Measurements from ENCODE around the gene BMP7.
"Not testable (repeated sequence)": the region's sequence is repeated elsewhere in the genome, so short reads cannot be mapped to it uniquely, and the experiment has no call there.

BMP7 gene

DNA sequence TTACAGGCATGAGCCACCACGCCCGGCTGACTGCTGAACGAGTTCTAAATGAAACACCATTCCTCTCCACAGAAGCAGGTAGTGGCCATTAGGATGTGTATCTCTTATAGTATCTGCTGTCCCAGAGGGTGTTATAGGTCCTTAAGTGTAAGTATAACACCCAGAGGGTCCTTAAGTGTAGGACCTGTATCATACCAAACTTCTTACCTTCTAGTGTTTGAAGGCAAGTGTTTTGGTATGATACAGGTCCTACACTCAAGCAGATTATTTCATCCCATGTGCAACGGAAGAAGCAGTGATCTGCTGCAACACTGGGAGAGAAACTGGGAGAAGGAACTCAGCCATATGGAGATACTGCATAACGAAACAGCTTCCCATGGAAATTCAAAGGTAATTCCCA, 17.4 kb downstream of the BMP7 start:
- no peak for DNase-seq (ENCODE audit: low spot score)

DNA sequence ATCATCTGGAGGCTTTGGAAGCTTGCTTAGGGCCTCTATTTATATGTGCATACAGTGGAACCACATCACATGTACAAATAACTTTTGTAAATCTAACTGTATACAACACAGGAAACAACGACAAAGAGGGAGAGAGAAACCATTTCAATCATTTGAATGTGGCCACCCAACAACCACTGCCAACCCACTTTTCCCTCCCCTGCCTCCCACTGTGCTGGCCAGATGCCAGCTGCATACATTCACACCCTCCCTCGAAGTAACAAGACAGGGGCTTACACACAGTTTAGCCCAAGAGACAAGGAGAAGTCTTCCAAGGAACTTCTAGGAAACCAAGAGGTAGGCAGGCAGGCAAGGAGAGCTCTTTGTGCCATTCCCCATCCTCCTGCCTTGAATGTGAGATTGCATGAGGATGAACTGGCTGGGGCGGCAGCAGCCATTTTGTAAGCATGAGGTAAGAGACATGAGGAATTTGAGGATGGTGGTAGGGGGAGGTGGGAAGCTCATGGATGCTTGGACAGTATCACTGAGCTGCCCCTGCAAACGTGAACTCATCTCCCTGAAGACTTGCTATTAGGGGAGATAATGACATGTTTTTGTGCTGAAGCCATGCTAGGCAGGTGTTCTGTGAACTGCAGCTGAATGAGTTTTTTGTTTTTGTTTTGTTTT, 18.2 kb downstream of the BMP7 start:
- no peak for DNase-seq (ENCODE audit: low spot score)

DNA sequence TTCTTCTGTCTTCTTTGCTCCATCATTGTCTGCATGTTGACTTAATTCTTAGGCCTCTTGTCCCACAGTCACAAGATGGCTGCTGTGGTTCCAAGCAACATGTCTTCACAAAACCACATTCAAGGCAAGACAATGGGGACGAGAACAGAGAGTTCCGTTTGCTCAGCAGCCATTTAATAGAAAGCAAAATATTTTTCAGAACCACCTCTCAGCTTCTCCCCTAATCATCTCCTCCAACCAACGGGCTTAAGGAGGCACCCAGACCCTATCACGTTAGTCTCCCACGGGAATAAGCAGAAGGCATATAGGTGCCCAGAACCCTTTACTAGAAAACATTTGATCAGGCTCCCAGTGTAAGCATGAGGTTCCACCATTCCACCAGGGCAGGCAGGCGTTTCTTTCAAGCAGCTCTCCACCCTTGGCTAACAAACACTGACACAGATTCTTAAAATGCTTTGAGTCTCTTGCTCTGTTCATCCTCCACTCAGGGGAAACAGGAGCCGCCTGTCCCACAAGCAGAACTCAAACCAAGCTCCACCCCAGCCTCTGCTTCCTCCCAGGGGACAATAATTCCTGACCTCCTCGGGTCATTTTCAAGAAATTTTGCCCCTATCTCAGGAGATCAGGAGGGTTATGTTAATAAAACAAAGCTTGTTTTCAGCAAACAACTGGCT, 19.0 kb downstream of the BMP7 start:
- no peak for DNase-seq (ENCODE audit: low spot score)

DNA sequence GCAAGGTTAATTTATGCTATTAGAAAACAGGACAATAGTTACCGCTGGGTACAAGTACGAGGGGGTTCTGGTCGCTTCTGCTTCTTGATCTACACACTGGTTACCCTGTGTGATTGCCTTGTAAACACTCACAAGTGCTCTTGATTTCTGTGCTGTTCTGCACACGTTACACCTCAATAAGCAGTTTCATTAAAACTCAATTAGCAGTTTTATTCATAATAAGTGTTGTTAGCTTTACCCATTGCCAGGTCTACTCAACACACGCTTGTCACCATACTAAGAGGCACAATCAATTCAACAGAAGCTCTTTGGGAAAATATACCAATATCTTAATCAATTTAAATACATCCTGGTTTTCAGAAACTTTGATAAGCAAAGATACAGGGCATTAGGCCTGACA, 20.4 kb downstream of the BMP7 start:
- no peak for DNase-seq (ENCODE audit: low spot score)

- DNase-seq (ENCODE audit: low spot score), result no peak
These were observed 21.7 kb downstream of the BMP7 start for GRCh38 chr20:57244627-57245214.

DNA sequence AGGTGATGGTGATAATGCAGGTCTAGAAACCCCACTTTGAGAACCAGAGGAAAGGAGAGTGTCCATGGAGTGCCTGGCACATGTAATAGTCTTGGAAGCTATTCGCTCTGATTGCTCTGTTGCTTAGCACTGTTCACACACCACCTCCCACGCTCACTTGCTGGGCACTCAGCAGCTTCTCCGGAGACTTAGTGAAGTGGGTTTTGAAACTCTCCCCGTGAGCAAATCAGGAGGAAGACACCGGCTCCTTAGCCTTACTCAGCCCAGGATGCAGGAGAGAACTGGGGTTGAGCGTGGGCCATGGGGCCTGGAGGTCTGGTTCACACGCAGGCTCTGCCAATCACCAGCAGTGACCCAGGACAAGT, 22.2 kb downstream of the BMP7 start:
- DNase-seq (ENCODE audit: low spot score), result no peak

DNA sequence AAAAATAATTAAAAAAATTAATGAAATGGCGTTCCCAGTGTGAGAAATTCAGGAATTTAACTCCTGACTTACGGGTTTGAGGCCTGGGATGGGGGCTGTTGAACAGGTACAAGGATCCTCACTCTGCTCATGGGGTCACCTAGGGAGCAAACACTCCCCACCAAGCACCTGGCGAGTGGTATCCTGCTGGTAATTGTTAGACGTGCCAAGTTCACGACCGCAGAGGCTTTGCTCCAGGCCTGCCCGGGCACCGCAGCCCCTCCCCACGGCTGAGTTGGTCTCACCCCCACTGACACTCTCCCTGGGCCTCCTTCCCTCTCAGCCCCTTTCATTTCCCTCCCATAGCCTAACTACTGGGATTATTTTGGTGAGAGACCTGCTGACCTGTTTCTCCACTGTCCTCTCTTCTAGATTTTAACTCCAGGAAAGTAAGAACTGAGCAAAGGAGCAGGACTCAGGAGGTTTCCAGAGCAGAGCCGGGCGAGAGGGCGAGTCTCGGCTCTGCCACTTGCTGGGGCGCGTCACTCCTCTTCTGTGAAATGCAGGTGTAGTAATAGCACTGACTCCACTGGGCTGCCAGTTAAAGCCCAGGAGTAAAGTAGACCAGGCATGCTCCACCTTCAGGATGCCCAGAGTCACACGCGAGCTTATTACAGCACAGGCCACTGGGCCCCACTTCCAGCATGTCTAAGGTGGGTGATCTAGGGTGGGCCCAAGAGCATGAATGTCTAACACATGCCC, 22.8 kb downstream of the BMP7 start:
- no peak for DNase-seq (ENCODE audit: low spot score)

DNA sequence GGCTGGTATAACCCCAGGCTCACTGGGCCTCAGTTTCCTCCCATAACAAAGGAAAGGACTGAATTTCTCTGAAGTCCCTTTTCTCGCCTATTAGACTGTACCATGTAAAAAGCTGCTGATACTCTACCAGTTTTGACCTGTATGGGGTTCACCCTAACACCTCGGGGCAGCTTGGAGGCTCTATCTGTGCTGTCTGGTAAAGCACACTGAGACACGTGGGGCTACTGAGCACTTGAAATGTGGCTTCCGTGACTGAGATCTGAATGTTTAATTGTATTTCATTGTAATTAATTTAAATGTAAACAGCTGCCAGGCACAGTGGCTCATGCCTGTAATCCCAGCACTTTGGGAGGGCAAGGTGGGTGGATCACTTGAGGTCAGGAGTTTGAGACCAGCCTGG, 24.0 kb downstream of the BMP7 start:
- no peak for DNase-seq (ENCODE audit: low spot score)

DNA sequence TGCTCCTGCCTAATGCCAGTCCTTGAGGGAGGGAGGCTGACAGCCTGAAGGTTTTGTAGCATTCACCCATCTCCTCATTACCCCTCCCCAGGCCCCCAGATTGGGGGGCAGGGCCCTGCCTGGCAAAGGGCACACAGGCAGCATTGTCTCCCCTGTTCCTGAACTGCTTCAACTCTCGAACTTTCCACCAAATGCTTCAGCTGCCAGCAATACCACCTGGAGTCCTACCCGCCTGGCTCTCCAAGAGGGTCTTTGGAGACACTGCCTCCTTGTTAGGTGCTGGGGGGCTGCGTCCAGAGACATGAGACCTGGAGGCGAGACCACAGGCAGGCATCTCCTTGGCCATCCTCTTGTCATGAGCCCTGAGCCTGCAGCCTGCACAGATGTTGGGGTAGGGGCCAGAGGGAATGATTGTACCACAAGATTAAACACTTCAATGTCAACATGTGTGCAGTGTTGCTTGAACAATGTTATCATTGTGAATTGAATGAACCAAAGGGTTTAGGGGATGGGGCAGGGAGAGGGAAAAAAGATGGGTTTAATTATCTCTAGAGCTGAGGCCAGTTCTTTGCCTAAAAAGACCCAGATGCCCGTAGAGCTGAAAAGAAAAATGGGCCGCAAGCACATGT, 25.0 kb downstream of the BMP7 start:
- no peak for DNase-seq (ENCODE audit: low spot score)

DNA sequence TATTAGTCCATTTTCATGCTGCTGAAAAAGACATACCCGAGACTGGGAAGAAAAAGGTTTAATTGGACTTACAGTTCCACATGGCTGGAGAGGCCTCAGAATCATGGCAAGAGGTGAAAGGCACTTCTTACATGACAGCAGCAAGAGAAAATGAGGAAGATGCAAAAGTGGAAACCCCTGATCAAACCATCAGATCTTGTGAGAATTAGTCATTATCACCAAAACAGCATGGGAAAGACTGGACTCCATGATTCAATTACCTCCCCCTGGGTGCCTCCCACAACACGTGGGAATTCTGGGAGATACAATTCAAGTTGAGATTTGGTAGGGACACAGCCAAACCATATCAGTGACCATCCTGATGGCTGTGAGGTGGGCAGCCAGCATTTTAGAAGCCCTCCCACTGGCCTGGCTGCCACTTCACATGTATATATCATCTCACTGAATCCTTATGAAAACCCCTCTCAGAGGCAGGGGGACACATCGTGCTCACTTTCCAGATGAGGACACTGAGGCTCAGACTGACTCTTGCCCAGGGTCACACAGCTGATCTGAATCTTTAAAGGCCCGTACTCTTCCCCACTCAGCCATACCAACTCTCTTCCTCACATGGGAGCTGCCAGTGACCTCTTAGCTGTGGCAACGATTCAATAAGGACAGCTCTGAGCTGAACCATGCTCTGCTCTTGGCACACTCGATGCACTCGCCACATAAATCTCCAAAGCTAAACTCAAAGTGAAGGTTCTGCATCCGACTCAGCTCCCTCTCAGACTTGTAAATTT, 25.7 kb downstream of the BMP7 start:
- no peak for DNase-seq (ENCODE audit: low spot score)

DNA sequence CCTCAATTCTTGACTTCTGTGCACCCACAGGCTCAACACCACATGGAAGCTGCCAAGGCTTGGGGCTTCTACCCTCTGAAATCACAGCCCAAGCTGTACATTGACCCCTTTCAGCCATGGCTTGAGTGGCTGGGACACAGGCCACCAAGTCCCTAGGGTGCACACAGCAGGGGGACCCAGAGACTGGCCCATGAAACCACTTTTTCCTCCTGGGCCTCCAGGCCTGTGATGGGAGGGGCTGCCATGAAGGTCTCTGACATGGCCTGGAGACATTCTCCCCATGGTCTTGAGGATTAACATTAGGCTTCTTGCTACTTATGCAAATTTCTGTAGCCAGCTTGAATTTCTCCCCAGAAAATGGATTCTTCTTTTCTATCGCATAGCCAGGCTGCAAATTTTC, 26.7 kb downstream of the BMP7 start:
- DNase-seq (ENCODE audit: low spot score), result not testable (repeated sequence)

DNA sequence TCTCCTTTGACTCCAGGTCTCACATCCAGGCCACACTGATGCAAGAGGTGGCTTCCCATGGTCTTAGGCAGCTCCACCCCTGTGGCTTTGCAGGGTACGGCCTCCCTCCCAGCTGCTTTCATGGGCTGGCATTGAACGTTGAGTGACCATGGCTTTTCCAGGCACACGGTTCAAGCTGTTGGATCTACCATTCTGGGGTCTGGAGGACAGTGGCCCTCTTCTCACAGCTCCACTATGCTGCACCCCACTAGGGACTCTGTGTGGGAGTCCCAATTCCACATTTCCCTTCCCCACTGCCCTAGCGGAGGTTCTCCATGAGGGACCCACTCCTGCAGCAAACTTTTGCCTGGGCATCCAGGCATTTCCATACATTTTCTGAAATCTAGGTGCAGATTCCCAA, 27.1 kb downstream of the BMP7 start:
- DNase-seq (ENCODE audit: low spot score), result not testable (repeated sequence)

DNA sequence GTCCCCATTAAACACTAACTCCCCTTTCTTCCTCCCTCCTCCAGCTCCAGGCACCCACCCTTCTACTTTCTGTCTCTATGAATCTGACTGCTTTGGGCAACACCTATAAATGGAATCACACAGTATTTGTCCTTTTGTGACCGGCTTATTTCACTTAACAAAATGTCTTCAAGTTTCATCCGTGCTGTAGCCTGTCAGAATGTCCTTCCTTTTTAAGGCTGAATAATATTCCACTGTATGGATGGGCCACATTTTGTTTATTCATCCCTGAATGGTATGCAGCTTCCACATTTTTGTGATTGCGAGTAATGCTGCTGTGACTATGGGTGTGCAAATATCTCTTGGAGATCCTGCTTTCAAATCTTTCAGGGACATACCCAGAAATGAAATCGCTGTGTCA, 28.4 kb downstream of the BMP7 start:
- no peak for DNase-seq (ENCODE audit: low spot score)

- DNase-seq (ENCODE audit: low spot score), result no peak
These were observed 28.9 kb downstream of the BMP7 start for GRCh38 chr20:57237585-57237953.

GRCh38 chr20:57236813-57237584, 29.4 kb downstream of the BMP7 start:
- no peak for DNase-seq (ENCODE audit: low spot score)

DNA sequence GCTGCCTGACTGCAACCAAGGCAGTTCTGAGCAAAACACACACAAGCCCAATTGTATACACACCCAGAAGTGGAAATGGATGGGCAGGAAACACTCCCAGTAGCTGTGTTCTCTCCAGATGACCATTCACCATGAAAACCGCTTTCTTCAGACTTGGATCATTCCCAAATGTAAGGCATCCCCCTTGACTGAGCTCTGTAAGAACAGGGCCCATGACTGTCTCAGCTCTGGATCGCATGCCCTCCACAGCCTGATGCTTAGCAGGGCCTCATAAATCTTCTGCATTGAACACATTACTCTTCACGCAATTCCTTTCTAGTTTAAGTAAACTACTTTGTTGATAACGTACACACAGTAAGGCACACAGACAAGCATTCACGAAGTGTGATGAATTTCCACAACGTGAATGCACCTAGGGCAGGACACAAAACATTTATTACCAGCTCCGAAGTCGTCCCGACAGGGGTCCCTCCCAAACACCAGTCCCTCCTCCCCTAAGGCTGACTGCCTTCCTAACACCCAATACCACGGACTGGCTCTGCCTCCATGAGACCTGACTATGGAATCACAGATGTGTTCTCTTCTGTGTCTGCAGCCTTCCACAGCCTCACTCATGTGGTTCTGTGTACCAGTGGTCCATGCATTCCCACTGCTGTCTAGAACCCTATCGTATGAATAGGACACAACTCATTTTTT, 31.7 kb downstream of the BMP7 start:
- DNase-seq (ENCODE audit: low spot score), result no peak

DNA sequence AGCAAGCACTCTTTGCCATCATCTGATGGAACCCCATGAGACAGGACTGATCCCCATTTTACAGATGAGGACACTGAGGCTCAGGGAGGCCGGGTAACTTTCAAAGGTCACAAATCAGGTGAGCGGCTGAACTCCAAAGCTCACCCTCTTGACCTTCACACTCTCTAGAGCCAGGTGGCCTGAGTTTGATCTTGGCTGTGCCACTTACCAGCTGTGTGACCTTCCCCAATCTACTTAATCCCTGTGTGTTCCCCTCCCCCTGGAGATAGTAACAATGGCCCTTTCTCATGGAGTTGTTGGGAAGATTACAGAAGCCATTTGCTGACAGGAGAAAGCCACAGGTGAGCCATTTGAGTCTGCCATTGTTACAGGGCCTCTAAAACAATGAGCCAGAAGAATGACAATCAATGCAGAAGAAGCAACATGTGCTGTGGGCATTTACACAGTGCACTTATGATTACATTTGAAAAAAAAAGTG, 34.5 kb downstream of the BMP7 start:
- DNase-seq (ENCODE audit: low spot score), result no peak

GRCh38 chr20:57231161-57231560, 35.3 kb downstream of the BMP7 start:
- DNase-seq (ENCODE audit: low spot score), result no peak

GRCh38 chr20:57230247-57230646, 36.2 kb downstream of the BMP7 start:
- no peak for DNase-seq (ENCODE audit: low spot score)

GRCh38 chr20:57229490-57229889, 37.0 kb downstream of the BMP7 start:
- DNase-seq (ENCODE audit: low spot score), result no peak

Data from RKO (cell line).